Spleen (tissue), 11 donors: ENCODE results near the gene MAPKBP1. TPM values are rescaled to one million over a fixed set of nuclear protein-coding genes. Genes with fewer than 3 reads are reported as not detected.

Experiments used
- DNase-seq: peaks from one replicate; pipeline ENCODE4 v3.0.0-alpha.2; 2020
- H3K27ac ChIP-seq, 8 donors: fragments of 200-600 bp; sonication (generic) in 7 of 8; 1 replicate in 4 of 8; 2 replicates in 4 of 8; pipeline versions ENCODE4 v1.5.0 to v1.8.0; 2016 to 2021; ENCODE audit warnings: inconsistent platforms in 4 of 8, mild to moderate bottlenecking in 4 of 8, moderate library complexity in 1 of 8
- H3K27me3 ChIP-seq, 7 donors: fragments of 200-600 bp; sonication (generic) in 6 of 7; replicated peaks in 1 of 7; 1 replicate in 4 of 7; 2 replicates in 3 of 7; pipeline versions ENCODE4 v1.5.0 to v1.8.0; 2016 to 2021; ENCODE audit warnings: inconsistent platforms in 3 of 7, mild to moderate bottlenecking in 1 of 7
- H3K36me3 ChIP-seq, 6 donors: fragments of 200-600 bp; sonication (generic) in 5 of 6; 1 replicate in 4 of 6; 2 replicates in 2 of 6; pipeline versions ENCODE4 v1.5.0 to v1.8.0; 2016 to 2021; ENCODE audit warnings: inconsistent platforms in 2 of 6
- H3K4me1 ChIP-seq, 6 donors: fragments of 200-600 bp; sonication (generic) in 5 of 6; 1 replicate in 3 of 6; 2 replicates in 3 of 6; pipeline versions ENCODE4 v1.5.0 to v1.8.0; 2016 to 2021; ENCODE audit warnings: inconsistent platforms in 3 of 6
- H3K4me3 ChIP-seq, 8 donors: fragments of 200-600 bp; sonication (generic) in 7 of 8; 1 replicate in 4 of 8; 2 replicates in 4 of 8; pipeline versions ENCODE4 v1.5.0 to v1.8.0; 2016 to 2021; ENCODE audit warnings: inconsistent platforms in 4 of 8, mild to moderate bottlenecking in 4 of 8, moderate library complexity in 2 of 8
- H3K9me3 ChIP-seq, 8 donors: fragments of 200-600 bp; sonication (generic) in 7 of 8; 1 replicate in 4 of 8; 2 replicates in 4 of 8; pipeline versions ENCODE4 v1.5.0 to v1.8.0; 2016 to 2021; ENCODE audit warnings: inconsistent platforms in 4 of 8
- POLR2A ChIP-seq, 3 donors: fragments of 450-650 bp; IDR thresholded peaks; one replicate each; pipeline ENCODE4 v1.5.1; 2017; ENCODE audit warnings: antibody characterized with exemption in 3 of 3, mild to moderate bottlenecking in 1 of 3
- POLR2AphosphoS5 ChIP-seq, 3 donors: sonication (generic); formaldehyde crosslinking; IDR thresholded peaks; one replicate each; pipeline ENCODE4 v1.5.1; 2017; ENCODE audit warnings: antibody characterized with exemption in 3 of 3
- WGBS, 5 donors: extraction: QIAGEN DNeasy Blood & Tissue Kit in 3 of 5; methylation state at CpG; one replicate each; pipeline versions ENCODE4 v1.1.5 to v1.1.7; 2013 to 2018; 5-methylcytosine and 5-hydroxymethylcytosine counted together
- intact Hi-C: fragments of 100-400 bp; cut with DNase I; formaldehyde crosslinking; loops from one replicate; pipeline ENCODE4 v1.15.0; 2023; ENCODE audit warnings: low total_unique reads
- microRNA-seq, 3 donors: library from miRNA; unstranded; fragments of <30 nt; microRNA quantifications; one replicate each; pipeline versions ENCODE4 to v1.1.0, GENCODE V29; 2019 to 2020
- polyA plus RNA-seq, 3 donors: library from polyadenylated mRNA; stranded (reverse); fragments of 200-250 nt; gene quantifications; one replicate each; pipeline ENCODE4 v1.2.1, GENCODE V29; 2013
- small RNA-seq, 4 donors: library from RNA; depleted of rRNA; stranded (forward); fragments of <200 nt; gene quantifications; one replicate each; pipeline ENCODE3, GENCODE V24; 2016
- total RNA-seq, 7 donors: library from RNA; depleted of rRNA in 3 of 7; stranded (reverse); fragments of >200 nt in 3 of 7; fragmentation: NEBNext Ultra II Directional in 4 of 7; extraction: Animal tissue kit (Norgen Biotek cat#: 25700) in 4 of 7; gene quantifications; one replicate each; pipeline versions ENCODE4 v1.1.0 to v1.2.1, GENCODE V29; 2016 to 2021
- TF ChIP-seq, protein P1 (sequence below), 11 experiments: fragments of 200-600 bp in 7 of 11; fragments of 450-650 bp in 4 of 11; sonication (generic) in 4 of 11; IDR thresholded peaks in 8 of 11; conservative IDR thresholded peaks in 3 of 11; 1 replicate in 7 of 11; 2 replicates in 4 of 11; pipeline versions ENCODE4 v1.4.0 to v1.8.0; 2016 to 2021; ENCODE audit warnings: antibody characterized with exemption in 11 of 11, inconsistent platforms in 4 of 11, mild to moderate bottlenecking in 1 of 11
- donor health status: healthy with polysubstance abuse.
- donor health status: DM: no; HTN: no; CAD: no; lungs with moderate emphysema.
- donor health status: DM: no; HTN: no; CAD: no.
- donor health status: Bipolar disorder and iron deficiency.
- donor health status: healthy.
- donor health status: DM: no; HTN: no; CAD: no.
- donor health status: DM: yes; HTN: yes; CAD: no.

The MAPKBP1 gene
- total and polyA plus RNA-seq, 10 donors = 2.4 to 44.5 (median 26.0) TPM

DNA sequence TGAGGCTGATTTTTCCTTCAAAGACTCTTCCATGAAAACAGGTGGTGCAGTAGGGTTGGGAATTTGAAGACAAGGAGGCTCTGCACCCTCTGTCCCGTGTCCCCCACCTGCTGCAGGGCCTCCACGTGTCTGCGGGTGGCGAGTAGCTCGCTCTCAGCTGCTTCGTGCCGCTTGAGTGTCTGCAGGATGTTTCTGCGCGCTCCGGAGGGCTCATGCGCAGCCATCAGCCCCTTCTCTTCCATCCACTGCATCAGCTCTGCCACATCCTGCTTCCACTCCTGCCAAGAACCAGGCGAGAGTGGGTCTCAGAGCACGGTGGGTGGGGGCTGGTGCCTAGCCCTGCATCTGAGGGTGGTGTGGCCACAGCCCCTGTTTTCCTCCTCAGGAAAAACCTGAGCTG lies 101.7 kb downstream of the MAPKBP1 start:
- Histone ChIP-seq H3K4me3 (no peak overlapping the region), H3K4me1 (no peaks in the 10 kb centered on the region), H3K9me3 (no peaks in the 10 kb centered on the region), H3K27ac (no peak overlapping the region), H3K27me3 (peaks cover 0 to 56% (median 0%) of the 10 kb centered on the region in 7 donors), H3K36me3 (no peaks in the 10 kb centered on the region)
- TF ChIP-seq, protein P1, sequence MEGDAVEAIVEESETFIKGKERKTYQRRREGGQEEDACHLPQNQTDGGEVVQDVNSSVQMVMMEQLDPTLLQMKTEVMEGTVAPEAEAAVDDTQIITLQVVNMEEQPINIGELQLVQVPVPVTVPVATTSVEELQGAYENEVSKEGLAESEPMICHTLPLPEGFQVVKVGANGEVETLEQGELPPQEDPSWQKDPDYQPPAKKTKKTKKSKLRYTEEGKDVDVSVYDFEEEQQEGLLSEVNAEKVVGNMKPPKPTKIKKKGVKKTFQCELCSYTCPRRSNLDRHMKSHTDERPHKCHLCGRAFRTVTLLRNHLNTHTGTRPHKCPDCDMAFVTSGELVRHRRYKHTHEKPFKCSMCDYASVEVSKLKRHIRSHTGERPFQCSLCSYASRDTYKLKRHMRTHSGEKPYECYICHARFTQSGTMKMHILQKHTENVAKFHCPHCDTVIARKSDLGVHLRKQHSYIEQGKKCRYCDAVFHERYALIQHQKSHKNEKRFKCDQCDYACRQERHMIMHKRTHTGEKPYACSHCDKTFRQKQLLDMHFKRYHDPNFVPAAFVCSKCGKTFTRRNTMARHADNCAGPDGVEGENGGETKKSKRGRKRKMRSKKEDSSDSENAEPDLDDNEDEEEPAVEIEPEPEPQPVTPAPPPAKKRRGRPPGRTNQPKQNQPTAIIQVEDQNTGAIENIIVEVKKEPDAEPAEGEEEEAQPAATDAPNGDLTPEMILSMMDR (IDR thresholded peaks at IDR 0.05 in 8 of 11, conservative IDR thresholded peaks at IDR 0.05 in 3 of 11) = no peak
- TF ChIP-seq POLR2A (IDR thresholded peaks at IDR 0.05) = no peak
- no peak for TF ChIP-seq POLR2AphosphoS5 (IDR thresholded peaks at IDR 0.05)
- WGBS, 5 donors = 74 to 81% (median 77%) methylated on average over 12 to 13 of the region's 13 CpGs
- DNase-seq = peak; percentile 80
- intact Hi-C loops = no loop called here

DNA sequence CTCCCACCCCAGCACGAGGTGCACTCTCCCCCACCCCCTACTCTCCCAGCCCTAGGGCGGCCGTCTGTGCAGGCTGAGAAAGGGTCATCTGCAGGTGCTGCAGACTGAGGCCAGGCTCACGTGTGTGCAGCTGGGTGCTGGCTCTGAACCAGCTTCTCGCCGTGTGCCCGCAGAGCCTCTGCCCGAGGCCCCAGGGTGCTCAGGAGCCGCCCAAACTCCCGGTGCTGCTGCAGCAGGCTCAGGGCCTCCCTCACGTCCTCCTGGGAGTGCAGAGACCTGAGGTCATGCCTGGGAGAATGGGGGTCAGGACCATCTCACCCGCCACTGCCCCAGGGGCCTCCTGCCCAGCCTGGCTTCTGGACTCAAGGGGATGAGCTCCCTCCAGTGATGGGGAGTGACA lies 102.4 kb downstream of the MAPKBP1 start:
- intact Hi-C loops = no loop called here
- Histone ChIP-seq H3K27ac (no peak overlapping the region), H3K9me3 (no peaks in the 10 kb centered on the region), H3K27me3 (peaks cover 0 to 63% (median 4%) of the 10 kb centered on the region in 7 donors), H3K36me3 (no peaks in the 10 kb centered on the region), H3K4me1 (peaks cover 0 to 7% (median 3%) of the 10 kb centered on the region in 6 donors), H3K4me3 (no peak overlapping the region)
- 70 to 86% (median 81%) methylated on average over 6 to 12 of the region's 12 CpGs for WGBS, 5 donors
- DNase-seq = peak; percentile 68
- TF ChIP-seq POLR2AphosphoS5 (IDR thresholded peaks at IDR 0.05) = no peak

Small RNA genes within 50 kb of the gene (microRNA-seq; reads per million reads assigned to microRNA genes)
- gene MIR4310 = 0 reads per million in 3 donors

Small RNA genes within 50 kb of the gene (small RNA-seq; reads per million reads assigned to genes)
- gene JMJD7-PLA2G4B = 0 reads per million in 4 donors
- gene MIR4310 = 0 reads per million in 4 donors
- 0 reads per million in 4 donors for gene RNA5SP393

Other genes with a start within 250 kb of the MAPKBP1 start
- 10 to 100 TPM; 15.8 to 35.9 (median 27.7) TPM for gene RPAP1, start 230.2 kb upstream of the MAPKBP1 start, total RNA-seq
- 10 to 100 TPM in 2 of 3 donors, 1 to 10 TPM in 1; 7.9 to 11.8 (median 10.2) TPM for gene RPAP1, start 230.2 kb upstream of the MAPKBP1 start, polyA plus RNA-seq
- 10 to 100 TPM; 10.9 to 36.2 (median 21.4) TPM for gene TYRO3, start 215.3 kb upstream of the MAPKBP1 start, total RNA-seq
- 1 to 10 TPM; 2.6 to 5.7 (median 4.3) TPM for gene TYRO3, start 215.3 kb upstream of the MAPKBP1 start, polyA plus RNA-seq
- 10 to 100 TPM; 38.5 to 67.7 (median 54.8) TPM for gene MGA, start 114.1 kb upstream of the MAPKBP1 start, total RNA-seq
- gene MGA, start 114.1 kb upstream of the MAPKBP1 start, polyA plus RNA-seq = 1 to 10 TPM; 2.7 to 4.0 (median 3.2) TPM
- gene JMJD7, start 53.6 kb downstream of the MAPKBP1 start, total RNA-seq = 10 to 100 TPM in 5 of 7 donors, 1 to 10 TPM in 2; 3.2 to 20.1 (median 13.0) TPM
- 10 to 100 TPM in 1 of 3 donors, 1 to 10 TPM in 2; 5.2 to 10.9 (median 8.6) TPM for gene JMJD7, start 53.6 kb downstream of the MAPKBP1 start, polyA plus RNA-seq
- gene PLA2G4B, start 64.4 kb downstream of the MAPKBP1 start, total RNA-seq = 10 to 100 TPM in 4 of 7 donors, 1 to 10 TPM in 3; 4.0 to 14.4 (median 10.2) TPM
- gene PLA2G4B, start 64.4 kb downstream of the MAPKBP1 start, polyA plus RNA-seq = 10 to 100 TPM; 10.6 to 20.8 (median 18.5) TPM
- 1 to 10 TPM in 2 of 7 donors, under 1 TPM in 5; 0.19 to 1.2 (median 0.67) TPM for gene SPTBN5, start 119.6 kb downstream of the MAPKBP1 start, total RNA-seq
- gene SPTBN5, start 119.6 kb downstream of the MAPKBP1 start, polyA plus RNA-seq = 1 to 10 TPM in 2 of 3 donors, under 1 TPM in 1; 0.41 to 2.0 (median 1.6) TPM
- gene EHD4, start 198.1 kb downstream of the MAPKBP1 start, total RNA-seq = 10 to 100 TPM; 20.4 to 33.2 (median 22.1) TPM
- gene EHD4, start 198.1 kb downstream of the MAPKBP1 start, polyA plus RNA-seq = 1 to 10 TPM; 5.5 to 9.7 (median 7.7) TPM
- not detected for gene PLA2G4E, start 246.6 kb downstream of the MAPKBP1 start, total RNA-seq
- not detected for gene PLA2G4E, start 246.6 kb downstream of the MAPKBP1 start, polyA plus RNA-seq